ENCODE measurements around the gene ULBP1.
A peak's percentile ranks its signal among the peaks of the same experiment; 100 is the strongest.
"Not testable (repeated sequence)": the region's sequence is repeated elsewhere in the genome, so short reads cannot be mapped to it uniquely, and the experiment has no call there.

ULBP1 gene

DNA sequence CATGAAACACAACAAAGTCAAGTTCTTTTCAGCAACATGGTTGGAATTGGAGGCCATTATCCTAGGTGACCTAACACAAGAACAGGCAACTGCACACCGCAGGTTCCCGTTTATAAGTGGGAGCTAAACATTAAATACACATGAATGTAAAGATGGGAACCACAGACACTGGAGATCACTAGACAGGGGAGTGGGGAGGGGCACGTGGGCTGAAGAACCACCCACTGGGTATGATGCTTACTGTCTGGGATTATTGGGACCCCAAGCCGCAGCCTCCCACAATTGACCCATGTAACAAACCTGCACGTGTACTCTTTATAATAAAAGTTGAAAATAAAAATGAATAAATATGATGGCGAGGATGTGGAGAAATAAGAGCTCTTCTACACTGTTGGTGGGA, 32.2 kb upstream of the ULBP1 start:
- Histone ChIP-seq H3K4me3 (no peak overlapping the region), H3K27ac (no peak overlapping the region)

GRCh38 chr6:149933036-149933435, 30.7 kb upstream of the ULBP1 start:
- H3K4me3 ChIP-seq: no peak overlapping the region

GRCh38 chr6:149933461-149933860, 30.3 kb upstream of the ULBP1 start:
- Histone ChIP-seq H3K27ac (no peak overlapping the region), H3K4me3 (no peak overlapping the region)

More at GRCh38 chr6:149933036-149933435, 30.7 kb upstream of the ULBP1 start:
- H3K27ac ChIP-seq: no peak overlapping the region

DNA sequence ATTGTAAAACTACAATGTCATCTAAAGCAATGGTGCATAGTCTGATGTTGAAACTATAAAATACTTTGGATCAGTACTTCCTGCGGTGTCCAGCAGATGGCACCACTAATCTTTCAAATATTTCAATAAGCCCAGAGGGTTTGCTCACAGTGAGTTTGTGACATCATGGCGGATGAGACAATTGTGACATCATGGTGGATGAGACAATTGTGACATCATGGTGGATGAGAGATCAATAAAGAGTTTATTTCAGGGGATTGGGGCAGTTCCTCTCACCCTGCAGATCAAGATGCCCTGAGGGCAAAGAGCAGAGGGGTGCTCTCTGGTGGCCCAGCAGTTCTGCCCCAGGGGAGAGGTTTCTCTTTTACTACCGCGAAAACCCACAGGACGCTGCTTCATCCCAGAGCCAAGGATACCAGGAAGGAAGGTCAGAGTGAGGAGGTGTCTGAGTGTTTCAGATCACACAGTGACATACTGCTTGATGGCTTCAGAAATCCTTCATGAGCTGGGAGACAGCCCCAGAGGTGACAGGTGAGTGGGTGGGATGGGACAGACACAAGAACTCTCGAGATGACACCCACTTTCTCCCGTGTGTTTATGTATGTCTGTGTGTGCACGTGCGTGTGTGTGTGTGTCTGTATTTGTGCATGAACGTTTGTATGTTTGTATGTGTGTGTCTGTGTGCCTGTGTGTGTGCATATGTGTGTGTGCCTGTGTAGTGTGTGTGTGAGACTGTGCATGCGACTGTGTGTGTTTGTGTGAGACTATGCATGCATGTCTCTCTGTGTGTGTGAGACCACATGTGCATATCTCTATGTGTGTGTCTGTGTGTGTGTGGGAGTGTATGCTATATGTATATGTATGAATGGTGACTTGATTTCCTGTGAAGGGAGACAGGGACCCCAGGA, 29.2 kb upstream of the ULBP1 start:
- no peak overlapping the region for H3K4me3 ChIP-seq
- H3K27ac ChIP-seq: no peak overlapping the region

DNA sequence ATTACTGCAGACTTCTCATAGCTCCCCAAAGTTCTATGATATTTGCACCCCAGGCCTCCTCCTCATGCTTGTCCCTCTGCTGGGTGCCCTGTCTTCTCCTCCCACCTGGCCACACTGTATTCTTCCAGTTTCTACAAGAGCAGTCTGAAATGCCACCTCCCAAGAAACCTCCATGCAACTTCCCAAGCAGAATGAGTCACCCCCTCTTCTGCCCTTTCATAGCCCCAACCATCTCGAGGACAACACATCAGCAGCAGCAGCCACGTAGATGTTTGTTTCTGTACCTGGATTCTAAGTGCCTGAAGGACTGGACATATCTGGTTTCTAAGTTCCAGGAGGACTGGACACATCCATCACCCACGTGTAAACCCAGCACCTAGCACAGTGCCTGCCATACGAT, 28.5 kb upstream of the ULBP1 start:
- no peak overlapping the region for H3K27ac ChIP-seq
- H3K4me3 ChIP-seq: no peak overlapping the region

GRCh38 chr6:149935668-149936067, 28.1 kb upstream of the ULBP1 start:
- Histone ChIP-seq H3K27ac (no peak overlapping the region), H3K4me3 (no peak overlapping the region)

DNA sequence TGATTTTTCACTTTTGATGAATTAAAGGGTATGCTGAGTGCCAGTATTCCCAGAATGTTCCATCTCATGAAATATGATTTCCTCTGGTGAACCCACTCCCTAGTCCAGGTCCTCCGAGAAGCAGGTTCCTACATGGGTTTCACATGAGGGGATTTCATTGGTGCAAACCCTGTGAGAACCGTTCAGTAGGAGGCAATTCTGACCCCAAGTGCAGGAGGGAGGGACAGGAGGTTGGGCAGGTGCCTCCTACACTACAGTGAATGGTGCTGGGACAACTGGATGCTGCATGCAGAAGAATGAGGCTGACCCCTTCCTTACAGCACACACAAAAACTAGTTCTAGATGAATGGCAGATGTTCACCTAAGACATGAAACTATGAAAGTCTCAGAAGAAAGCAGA, 27.0 kb upstream of the ULBP1 start:
- Histone ChIP-seq H3K4me3 (no peak overlapping the region), H3K27ac (no peak overlapping the region)

GRCh38 chr6:149938013-149938570, 25.7 kb upstream of the ULBP1 start:
- peak overlapping the region; percentile 20 to 43 (median 34) for H3K4me3 ChIP-seq
- H3K27ac ChIP-seq: not testable (repeated sequence)

- H3K4me3 ChIP-seq: peak overlapping the region; percentile 20 to 43 (median 34)
- H3K27ac ChIP-seq: no peak overlapping the region
Observed at GRCh38 chr6:149938571-149939355, 25.0 kb upstream of the ULBP1 start.

GRCh38 chr6:149939356-149939648, 24.4 kb upstream of the ULBP1 start:
- Histone ChIP-seq H3K4me3 (peak overlapping the region in 1 of 7 experiments; percentile 20), H3K27ac (no peak overlapping the region)

DNA sequence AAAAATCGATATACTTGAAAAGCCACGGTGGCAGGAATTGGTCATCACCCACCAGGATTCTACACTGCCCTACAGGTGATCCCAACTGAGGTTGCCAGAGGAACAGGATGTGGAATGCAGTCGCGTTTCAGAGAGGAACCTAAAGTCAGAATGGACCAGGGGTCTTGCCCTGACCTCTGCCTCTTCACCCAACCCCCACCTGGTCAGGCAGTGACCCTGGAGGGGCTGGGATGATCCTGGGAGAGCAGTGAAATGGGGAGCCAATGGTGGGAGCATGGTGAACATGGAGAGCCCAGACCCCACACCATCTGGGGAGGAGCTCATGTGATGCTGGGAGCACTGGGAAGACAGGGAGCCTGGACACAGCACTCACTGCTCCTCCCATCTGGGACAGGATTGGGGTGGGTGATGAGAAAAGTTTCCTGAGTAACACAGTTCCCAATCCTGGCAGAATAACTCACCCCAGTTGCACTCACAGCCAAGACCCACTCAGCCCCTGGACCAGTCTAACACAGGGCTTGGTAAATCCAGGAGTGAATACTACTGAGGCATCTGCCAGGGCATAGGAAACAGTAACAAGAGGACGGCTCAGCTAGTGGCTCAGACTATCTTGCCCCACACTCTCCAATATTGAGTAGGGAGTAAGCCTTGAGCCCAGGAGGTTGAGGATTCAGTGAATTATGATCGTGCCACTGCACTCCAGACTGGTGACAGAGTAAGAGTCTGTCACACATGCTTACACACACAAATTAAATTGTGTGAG, 23.7 kb upstream of the ULBP1 start:
- no peak overlapping the region for H3K4me3 ChIP-seq
- H3K27ac ChIP-seq: no peak overlapping the region

DNA sequence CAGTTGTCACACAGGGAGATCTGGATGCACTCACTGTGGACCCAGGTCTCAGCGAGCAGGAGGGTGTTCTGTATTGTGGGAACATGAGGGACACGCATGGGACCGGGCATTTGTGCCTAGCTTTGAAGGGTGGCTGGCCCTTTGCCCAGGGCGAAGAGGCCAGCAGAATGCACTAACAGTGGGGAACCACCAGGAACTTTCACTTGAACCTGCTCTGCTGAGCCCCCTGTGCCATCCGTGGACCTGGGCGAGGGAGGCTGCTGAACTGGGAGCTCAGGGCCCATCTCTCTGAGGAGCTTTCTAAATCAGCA, 23.1 kb upstream of the ULBP1 start:
- no peak overlapping the region for H3K27ac ChIP-seq
- no peak overlapping the region for H3K4me3 ChIP-seq

DNA sequence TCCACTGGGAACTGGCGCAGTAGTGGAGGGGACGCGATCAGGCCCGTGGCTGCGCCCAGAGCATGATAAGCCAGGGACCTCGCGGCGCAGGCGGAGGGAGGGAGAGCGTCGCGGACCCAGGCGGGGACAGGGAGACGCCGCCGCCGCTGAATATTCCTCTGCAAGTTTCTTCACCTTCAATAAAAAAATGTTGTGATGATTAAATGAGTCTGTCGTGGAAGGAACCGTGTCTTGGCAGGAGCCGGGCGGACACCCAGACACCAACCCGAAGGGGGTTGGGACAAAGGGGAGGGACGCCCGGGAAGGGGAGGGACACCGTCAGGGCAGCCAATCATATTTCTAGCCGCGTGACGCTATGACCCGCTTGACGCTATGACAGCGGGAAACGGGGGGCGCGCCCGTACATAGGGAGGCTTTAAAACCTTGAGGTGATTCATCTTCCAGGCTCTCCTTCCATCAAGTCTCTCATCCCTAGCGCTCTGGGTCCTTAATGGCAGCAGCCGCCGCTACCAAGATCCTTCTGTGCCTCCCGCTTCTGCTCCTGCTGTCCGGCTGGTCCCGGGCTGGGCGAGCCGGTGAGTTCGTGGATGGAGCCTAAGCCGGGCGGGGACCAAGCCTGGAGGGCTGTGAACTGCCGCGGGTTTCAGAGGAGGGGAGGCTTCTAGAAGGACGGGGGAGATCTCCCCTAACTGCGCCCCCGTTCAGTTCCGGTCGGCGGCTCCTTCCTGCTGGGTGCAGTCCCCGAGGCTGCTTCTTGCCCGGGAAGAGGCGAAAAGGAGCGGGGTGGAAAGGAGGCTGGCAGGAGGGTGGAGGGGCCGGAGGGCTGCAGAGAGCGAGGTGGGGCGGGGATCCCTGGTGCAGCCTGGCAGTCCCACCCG, 21.9 kb upstream of the ULBP1 start, which contains the start of gene ULBP2:
Gene ULBP2 (plus strand): TSS at position 432 of the 878 bp plus-strand sequence. CDS start 59 bp downstream, at position 491.
- Histone ChIP-seq H3K4me3 (peak within 1 kb of the TSS; percentile 44 to 55 (median 52)), H3K27ac (peak within 1 kb of the TSS in 4 of 21 experiments; percentile 37 to 61 (median 50))

- H3K27ac ChIP-seq: peak overlapping the region in 2 of 21 experiments; percentile 41 to 44
- H3K4me3 ChIP-seq: peak overlapping the region; percentile 44 to 55 (median 52)
Observed at GRCh38 chr6:149942461-149942829, 21.3 kb upstream of the ULBP1 start.

DNA sequence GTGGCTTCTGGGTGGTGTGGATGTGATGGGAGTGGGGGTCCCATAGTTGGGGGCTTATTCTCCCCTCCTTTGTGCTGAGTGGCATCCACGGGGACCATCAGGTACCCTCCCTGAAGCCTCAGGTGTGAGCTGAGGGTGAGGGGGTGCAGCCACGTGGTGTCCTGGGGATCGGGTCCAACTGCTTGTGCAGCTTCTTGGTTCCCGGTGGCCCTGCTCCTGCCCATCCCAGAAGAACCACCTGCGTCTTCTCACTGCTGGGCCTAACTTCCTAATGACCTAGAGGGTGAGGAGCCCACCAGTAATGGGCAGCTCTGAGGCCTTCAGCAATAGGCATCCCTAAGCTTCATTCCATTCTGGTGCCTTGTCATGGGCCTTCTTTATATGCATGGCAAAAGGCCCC, 20.4 kb upstream of the ULBP1 start:
- not testable (repeated sequence) for H3K27ac ChIP-seq, H3K4me3 ChIP-seq

- not testable (repeated sequence) for H3K4me3 ChIP-seq, H3K27ac ChIP-seq
Observed at GRCh38 chr6:149945276-149945675, 18.5 kb upstream of the ULBP1 start.

DNA sequence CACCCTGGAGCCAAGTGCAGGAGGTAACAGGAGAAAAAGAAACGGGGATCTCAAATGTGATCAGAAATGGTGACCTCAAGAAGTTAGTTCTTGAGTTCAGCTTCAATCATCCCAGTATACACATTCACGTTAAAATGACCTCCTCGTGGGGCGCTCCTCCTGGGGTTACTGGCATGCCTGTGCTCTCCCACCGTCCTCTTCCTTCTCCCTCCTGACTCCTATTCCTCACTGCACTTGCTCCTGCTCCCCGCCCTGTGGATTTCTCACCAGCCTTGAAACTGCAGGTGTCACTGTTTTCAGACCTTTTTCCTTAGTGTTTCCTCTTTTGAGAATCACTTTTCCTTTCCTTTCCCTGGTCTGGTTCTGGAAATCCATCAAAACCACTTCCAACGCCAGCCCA, 17.1 kb upstream of the ULBP1 start:
- H3K4me3 ChIP-seq, H3K27ac ChIP-seq: not testable (repeated sequence)

- not testable (repeated sequence) for H3K27ac ChIP-seq, H3K4me3 ChIP-seq
Observed at GRCh38 chr6:149947533-149947932, 16.2 kb upstream of the ULBP1 start.

- Histone ChIP-seq H3K4me3 (no peak overlapping the region), H3K27ac (no peak overlapping the region)
Observed at GRCh38 chr6:149948011-149948410, 15.7 kb upstream of the ULBP1 start.
